Stimulated activated CD8-positive, alpha-beta memory T cell treated with anti-CD3 and anti-CD28 coated beads, Interleukin-12 subunit alpha, Interleukin-12 subunit beta, amount 100 ng/mL, for 24 hours (primary cell): ENCODE results near the gene A3GALT2.
"Not testable (repeated sequence)": the region's sequence is repeated elsewhere in the genome, so short reads cannot be mapped to it uniquely, and the experiment has no call there.

Experiments used
- DNase-seq: peaks from one replicate; pipeline ENCODE4 v3.0.0-alpha.2; 2020; ENCODE audit errors: extremely low read depth

Gene A3GALT2

DNA sequence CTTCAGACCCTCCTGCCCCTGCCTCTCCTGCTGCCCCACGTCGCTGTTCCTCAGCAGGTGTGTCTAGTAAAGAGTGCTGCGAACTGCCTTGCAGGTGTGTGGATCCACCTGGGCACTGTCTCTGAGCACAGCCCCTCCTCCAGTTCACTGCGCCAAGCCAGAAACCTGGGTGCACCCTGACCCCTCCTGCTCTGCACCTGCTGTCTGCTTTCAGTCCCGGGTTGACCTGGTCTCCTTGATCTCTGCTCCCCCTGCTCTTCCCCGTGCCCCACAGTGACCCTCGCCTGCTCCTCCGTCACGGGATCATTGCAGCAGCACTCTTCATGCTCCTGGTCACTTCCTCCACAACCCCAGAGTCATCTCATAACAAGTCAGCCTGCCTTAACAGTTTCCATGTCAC lies 6.5 kb downstream of the A3GALT2 start:
- DNase-seq: no peak

DNA sequence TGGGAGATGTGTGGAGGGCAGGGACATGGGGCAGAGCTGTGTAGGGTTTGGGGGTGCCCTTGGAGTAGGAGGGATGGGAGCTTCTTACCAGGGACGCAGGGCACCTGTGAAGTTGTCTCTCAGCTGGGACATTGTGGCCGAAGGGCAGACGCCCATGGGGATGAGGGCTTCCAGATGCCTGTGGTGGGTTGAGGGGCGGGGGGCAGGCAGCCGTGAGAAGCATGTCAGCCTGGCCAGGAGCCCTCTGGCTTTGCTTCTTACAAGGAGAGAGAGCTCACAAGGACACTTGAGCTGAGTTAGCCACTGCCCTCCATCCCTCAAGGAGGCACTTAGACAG lies 8.5 kb downstream of the A3GALT2 start:
- no peak for DNase-seq

DNA sequence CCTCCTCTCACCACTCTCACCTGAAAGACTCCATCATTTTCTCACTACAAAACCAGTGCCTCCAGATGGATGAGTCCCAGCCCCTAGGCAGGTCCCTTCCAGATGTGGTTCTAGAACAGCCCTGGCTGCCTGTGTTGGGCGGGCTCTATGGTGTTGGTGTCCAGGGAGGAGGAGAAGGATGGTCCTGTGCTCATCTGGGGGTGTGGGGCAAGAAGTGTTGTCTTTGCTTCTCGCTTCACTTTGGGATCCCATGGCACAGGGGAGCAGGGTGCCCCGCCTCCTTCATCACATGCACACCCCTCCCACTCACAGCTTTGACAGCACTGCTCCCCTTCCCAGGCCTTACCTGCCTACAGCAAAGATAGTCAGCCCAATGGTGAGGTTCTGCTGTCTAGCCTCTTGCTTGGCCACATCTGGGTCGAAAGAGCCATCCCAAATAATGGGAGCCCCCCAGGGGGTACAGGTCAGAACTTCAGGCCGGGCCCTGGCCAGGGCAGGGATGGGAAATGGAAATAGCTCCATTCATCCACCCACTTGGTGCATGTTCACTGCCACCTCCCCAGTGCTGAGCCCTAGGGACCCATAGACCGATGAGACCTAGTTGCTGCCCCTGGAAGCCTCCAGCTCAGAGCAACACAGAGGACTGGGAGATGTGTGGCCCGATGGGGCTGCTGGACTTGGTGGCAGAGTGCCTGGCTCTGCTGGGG lies 9.0 kb downstream of the A3GALT2 start:
- DNase-seq: no peak

DNA sequence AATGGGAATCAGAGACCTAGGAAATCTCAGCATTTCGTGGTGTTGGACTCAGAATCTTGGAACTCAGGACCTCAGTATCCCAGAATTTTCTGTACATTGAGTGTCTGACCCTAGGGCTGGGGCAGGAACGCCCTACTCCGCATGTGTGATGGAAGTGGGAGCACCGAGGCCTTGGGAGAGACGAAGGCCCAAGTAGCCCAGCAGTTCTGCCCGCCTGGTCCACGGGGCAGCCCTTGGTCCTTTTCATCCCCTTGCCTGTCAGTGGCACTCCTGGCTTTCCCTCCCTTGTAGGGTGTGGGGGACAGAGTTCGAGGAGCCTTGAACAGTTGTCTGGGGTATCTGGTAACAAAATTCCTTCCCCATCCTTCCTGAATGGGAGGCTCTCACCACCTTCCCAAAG lies 10.2 kb downstream of the A3GALT2 start:
- DNase-seq: no peak

DNA sequence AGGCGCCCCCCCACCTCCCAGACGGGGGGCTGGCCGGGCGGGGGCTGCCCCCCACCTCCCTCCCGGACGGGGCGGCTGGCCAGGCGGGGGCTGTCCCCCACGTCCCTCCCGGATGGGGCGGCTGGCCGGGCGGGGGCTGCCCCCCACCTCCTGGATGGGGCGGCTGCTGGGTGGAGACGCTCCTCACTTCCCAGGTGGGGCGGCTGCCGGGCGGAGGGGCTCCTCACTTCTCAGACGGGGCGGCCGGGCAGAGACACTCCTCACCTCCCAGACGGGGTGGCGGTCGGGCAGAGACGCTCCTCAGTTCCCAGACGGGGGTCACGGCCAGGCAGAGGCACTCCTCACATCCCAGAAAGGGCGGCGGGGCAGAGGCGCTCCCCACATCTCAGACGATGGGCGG lies 11.5 kb downstream of the A3GALT2 start:
- DNase-seq: not testable (repeated sequence)

DNA sequence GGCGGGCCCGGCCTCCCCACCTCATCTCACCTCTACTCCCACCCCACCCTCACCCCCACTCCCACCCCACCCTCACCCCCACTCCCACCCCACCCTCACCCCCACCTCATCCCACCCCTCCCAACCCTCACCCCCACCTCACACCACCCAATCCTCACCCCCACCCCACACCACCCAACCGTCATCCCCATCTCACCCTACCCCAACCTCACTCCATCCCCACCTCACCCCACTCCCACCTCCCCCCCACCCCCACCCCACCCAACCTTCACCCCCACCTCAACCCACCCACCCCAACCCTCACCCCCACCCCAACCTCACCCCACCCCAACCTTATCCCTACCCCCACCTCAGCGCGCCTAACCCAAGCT lies 13.4 kb downstream of the A3GALT2 start:
- DNase-seq: no peak

DNA sequence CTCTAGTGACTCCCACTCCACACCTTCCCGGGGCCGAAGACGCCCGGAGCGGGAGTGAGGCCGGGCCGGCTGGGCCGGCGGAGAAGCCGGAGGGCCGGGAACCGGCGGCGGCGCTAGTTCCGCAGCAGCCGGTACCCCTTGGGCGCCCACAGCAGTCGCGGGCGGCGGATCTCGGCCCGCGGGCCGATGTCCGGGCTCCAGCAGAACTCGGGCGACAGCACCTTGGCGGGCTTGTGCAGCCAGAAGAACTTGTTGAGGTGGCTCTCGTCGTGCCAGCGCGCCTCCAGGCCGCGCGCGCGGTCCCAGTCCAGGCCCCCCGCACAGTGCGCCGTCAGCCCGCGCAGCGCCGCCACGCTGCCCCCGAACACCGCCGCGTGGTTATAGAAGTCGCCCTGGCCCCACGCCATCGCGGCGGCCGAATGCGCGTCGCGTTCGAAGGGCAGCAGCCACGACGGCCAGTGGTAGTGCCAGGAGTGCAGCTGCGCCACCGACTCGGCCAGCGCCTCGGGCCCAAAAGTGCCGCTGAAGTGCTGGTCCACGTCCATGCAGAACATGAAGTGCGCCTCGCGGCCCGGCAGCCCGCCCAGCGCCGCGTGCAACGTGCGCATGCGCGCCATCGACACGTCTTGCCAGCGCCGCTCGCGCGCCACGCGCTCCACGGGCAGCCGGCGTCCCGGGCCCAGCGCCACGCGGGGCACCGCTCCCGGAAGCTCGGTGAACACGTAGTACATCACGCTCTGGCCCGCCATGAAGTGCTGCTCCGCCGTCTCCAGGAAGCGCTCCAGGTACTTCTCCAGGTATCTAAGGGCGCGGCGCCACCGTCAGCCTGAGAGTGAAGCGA lies 14.0 kb downstream of the A3GALT2 start:
- DNase-seq: no peak

DNA sequence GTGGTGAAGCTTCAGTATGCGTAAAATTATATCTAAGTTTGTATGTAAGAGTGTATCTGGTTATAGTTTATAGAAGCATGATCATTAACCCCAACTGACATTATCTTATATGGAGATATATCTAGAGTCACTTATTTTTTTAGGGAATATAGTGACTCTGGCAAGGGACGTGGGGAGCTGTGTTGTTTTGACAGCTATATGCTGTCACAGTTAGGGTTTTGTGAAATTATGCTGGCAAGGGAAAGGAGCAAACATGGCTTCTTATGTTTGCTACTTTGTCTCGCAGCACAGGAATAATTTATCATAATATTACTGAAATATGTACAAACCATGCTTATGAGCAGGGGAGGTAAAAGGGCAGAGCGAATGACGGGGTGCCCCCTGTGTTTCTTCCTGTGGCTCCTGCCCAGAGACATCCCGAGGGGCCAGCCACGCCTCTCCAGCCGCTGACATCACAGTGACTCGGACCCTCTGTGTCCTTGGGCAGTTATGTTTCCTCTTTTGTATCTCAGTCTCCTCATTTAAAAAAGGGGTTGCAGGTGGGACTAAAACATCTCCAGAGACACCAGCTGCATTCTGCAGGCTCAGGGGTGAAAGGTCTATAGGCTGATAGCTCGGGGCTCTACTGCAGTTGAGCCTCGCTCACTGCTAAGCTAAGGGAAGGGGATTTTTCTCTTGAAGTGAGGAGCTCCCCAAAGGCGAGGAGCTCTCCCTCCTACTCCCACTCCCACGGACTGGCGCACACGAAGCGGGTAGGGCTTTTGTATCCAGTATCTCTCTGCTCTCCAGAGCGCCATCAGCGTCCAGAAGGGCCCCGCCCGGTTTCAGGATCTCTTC lies 14.9 kb downstream of the A3GALT2 start:
- DNase-seq: no peak

DNA sequence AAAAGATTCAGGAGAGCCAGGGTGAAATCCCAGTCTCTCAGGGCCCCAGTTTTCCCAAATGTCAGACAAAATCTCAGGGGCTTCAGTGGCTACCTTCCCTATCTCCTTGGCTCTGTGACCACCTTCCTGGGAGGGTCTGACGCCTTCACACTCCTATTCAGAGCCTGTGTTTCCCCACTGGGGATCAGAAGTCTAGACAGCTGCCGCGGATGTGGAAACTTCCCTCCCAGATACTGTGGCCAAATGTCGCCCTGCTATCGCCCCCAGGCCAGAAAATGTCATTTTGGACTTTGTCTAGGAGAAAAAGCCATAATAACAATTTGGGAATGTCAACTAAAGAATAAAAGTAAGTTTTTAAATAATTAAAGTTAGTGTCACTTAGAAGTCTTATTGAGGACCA lies 15.9 kb downstream of the A3GALT2 start:
- DNase-seq: no peak

DNA sequence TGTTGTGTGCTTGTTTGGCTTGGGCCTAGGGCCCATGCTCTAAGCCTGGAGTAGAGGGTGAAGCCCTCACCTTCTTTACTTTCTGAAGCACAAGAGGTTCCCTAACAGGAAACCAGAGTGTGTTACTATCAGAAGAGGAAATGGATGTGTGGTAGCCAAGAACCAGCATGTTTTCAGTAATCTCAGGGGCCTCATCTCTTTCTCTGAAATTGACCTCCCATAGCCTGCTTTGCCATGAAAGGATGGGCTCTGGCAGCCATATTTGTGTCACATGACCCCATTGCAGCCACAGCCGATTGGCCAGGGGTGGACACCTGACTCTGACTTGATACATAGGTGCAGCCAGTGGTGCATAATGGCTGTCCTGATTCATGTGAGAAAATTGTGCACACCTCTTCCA lies 18.6 kb downstream of the A3GALT2 start:
- no peak for DNase-seq

DNA sequence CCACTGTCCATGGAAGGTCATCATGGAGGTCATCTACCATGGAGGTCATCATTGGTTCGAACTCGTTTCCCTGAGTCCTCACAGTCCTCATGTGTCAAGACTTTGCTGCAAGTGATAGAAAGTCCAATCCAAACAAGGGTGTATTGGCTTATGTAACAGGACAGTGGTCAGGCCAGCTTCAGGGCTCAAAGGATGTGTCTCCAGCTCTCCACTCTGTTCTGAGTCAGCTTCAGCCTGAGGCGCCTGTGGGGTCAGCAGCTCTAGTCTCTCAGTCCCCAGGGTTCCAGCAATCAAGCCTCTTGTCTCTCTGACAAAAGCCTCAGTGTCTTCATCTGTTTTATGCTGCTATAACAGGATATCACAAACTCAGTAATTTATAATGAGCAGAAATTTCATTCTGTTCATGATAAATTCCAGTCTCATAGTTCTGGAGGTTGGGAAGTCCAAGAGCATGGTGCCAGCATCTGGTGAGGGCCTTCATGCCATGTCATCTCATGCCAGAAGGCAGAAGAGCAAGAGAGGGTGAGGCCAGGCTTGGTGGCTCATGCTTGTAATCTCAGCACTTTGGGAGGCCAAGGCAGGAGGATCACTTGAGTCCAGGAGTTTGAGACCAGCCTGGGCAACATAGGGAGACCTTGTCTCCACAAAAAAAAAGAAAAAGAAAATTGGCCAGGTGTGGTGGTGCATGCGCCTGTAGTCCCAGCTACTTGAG lies 19.5 kb downstream of the A3GALT2 start:
- DNase-seq: no peak

DNA sequence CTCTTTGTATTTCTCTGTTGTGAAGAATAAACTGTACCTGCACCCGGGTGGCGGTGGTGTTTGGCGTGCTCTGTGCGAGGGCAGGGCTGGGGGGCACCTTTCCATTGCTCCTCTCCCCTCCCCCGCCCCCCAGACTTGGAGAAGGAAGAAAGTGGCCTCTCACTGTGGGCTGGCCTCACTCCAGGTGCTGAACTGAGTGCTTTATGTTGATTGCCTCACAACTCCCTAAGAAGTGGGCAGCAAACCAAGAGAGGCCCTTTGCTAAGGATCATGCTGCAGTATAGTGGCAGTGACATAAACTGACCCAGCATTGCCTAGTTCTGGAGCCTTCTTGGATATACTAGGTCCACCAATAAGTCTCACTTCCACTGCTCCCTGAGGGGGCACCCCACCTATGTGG lies 20.2 kb downstream of the A3GALT2 start:
- no peak for DNase-seq

DNA sequence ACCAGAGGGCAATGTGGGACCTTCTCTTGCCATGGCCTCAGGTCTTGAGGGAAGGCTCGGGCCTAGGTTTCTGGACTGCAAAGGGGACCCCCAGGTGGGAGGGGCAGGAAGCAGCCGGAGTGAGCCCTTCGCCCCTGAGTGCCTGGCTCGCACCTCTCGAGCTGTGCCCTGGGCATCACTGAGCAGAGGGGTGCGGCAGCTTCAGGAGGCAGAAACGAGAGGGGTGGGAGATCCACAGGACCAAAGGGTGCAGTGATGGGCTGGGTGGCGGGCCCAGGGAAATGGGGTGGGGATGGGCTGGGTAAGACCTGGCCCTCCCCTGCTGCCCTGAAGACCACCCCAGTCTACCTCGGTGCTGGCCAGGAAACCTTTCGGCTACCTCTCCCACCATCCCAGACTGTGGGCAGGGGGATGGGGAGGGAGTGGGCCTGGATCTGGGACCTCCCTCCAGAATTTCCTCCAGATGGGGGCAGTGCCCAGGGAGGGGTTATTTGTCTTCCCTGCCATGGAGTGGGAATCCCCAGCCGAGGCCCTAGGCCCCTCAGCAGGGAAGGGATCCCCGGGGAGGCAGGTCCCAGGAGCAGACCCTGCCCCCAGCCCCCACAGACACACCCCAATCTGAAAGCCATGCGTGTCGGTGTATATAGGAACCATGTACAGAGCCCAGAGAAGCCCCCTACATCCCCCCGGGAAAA lies 21.3 kb downstream of the A3GALT2 start:
- DNase-seq: no peak

DNA sequence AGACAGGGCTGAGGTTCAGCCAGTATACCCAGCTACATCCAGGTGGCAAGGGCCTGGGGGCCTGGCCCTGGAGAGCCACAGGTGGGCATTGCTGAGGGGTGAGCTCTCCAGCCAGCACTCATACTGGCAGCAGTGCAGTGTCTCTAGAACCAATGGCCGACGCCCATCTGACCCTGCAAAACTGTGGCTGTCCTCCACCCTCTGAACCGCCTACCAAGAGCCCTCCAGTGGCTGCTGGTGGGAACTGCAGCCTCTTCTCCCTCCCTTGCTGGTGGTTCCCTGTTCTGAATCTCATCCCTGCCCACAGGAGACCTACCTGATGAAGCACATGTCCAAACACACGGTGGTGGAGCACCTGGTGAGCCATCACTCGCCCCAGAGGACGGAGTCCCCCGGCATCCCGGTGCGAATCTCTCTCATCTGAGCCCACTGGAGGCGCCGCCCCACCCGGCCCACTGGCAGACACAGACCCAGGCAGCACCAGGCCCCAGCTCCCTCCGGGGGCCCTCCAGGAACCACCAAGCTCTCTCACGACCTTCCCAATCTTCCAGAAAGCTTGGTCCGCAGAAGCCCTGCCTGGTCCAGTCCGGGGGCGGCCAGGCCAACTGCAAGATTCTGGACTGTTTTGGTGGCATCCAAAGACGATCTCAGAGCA lies 22.1 kb downstream of the A3GALT2 start:
- DNase-seq: peak; percentile 20

DNA sequence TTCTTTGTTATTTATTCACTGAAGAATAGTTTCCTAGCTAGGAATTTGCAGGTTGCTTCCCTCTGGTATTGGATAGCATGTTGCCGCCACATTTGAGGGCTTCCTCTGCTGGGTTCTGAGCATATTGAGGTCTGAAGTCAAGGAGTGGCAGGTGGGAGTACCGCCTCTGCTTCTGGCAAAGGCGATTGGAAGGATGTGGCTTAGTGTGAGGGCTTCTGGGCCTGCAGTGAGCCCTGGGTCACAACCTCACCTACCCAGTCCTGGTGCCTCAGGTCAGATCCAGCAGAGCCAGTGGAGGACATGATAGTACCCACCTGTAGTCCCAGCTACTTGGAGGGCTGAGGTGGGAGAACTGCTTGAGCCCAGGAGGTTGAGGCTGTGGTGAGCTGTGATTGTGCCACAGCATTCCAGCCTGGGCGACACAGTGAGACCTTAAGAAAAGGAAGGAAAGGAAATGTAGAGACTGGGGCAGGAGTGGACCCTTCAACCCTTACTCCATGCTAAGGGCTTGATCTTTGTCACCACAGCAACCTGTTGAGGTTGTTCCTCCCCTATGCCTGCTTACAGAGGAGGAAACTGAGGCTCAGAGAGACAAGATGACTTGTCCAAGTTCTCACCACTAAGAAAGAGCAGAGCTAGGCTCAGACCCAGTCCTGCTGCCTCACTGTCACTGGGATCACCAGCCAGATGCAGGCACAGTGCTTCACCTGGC lies 22.8 kb downstream of the A3GALT2 start:
- DNase-seq: no peak

DNA sequence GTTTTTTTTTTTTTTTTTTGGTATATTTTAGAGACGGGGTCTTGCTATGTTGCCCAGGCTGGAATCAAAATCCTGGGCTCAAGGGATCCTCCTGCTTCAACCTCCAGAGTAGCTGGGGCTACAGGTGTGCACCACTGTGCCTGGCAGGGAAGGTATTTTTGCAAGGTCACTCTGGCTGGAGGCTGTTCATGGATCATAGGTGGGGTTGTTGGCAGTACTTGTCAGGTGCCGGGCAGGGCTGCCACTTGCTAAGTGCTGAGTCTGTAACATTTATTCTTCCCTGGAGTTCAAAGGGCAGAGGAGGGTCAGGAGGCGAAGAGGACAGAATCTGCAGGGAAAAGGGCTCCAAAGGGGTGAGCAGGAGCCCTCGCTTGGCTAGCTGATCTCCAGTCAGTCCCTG lies 24.1 kb downstream of the A3GALT2 start:
- DNase-seq: no peak

DNA sequence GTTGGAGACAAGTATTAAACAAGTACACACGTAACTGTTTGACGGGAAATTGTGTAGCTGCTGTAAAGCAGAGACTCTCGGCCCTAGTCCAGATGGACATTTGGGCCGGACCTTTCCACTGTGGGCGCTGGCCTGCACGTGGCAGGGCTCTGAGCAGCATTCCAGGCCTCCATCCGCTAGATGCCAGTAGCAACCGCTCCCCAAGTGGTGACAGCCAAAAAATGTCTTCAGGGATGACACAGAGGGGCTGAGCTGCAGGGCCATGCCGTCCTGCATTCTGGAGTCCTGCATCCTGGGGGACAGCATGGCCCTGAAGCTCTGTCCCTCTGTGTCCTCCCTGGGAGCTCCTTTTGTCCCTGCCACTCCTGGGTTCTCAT lies 24.8 kb downstream of the A3GALT2 start:
- no peak for DNase-seq

DNA sequence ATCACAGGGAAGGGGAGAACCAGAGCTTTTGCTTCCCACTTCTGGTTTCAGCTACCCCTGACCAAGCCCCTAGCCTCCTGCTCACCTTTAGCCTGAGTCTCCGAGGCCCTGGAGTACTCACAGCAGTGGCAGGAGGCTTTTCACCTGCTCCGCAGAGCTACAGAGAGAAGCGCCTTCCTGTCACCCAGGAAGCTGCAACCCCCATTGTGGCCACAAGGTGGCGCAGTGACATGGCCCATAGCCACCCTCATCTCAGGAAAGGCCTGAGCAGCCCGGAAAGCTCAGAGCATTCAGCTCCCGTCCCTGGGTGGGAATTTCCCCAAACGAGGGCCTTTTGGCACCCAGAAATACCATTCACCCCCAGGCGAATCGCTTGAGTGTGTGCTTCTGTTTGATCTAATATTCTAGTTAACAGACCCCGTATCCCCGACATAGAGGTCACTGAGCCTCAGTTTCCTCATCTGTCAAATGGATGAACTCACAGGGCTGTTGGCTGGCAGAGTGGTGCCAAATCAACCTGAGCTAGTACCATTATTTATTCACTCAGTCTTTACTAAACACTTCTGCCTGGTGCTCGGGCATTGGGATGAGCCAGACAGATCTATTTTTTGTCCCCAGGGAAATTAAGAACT lies 25.3 kb downstream of the A3GALT2 start:
- DNase-seq: peak; percentile 50

DNA sequence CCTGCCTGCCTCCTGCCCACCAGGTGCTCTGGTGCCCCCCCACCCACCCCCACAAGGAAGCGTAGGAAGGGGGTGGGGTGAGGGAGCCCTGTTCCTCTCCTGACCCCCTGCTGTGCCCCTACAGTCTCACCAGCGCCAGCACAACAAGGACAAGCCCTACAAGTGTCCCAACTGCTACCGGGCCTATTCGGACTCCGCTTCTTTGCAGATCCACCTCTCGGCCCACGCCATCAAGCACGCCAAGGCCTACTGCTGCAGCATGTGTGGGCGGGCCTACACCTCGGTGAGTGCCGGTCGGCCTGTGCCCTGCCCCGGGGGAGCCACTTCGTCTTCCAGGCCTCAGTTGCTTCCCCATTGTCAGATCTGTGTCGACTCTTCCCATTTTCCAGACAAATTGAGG lies 25.9 kb downstream of the A3GALT2 start:
- no peak for DNase-seq
